GM18517 (cell line): ENCODE data around the gene PDSS2.

Experiments used
- ATAC-seq: cut with Tn5 transposase; IDR thresholded peaks from one replicate; pipeline ENCODE4 v1.9.1; 2021; ENCODE audit warnings: mild to moderate bottlenecking, moderate library complexity; ENCODE audit not compliant: unreplicated experiment

Gene PDSS2

DNA sequence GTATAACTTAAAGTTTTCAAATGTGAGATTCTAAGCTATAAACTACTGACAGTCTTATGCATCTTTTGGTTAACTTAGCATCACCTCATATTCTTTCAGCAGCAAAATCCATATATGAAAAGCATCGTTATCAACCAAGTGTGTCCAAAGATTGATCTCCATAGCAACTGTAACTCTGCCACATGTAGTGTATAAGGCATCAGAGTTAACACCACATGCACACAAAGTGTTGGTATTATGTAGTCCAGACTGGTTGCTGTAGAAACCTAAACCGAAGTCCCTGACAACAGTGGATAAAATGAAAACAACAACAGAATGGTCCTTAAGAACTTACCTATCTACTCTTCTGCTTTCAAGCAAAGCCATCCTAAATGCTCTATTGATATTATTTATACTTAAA is 39.6 kb downstream of the PDSS2 start:
- no peak for ATAC-seq

DNA sequence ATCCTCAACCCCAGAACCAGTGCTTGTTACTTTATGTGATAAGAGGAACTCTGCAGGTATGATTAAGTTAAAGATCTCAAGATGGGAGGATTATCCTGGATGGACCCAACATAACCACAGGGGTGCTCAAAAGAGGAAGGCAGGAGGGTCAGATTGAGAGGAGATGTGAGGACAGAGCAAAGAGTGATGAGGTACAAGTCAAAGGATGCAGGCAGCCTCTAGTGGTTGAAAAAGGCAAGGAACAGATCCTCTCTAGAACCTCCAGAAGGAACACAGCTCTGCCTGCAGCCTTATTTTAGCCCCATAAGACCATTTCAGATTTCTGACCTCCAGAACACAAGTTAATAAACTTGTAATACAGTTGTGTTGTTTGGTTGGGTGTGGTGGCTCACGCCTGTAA is 41.2 kb downstream of the PDSS2 start:
- ATAC-seq: no peak

DNA sequence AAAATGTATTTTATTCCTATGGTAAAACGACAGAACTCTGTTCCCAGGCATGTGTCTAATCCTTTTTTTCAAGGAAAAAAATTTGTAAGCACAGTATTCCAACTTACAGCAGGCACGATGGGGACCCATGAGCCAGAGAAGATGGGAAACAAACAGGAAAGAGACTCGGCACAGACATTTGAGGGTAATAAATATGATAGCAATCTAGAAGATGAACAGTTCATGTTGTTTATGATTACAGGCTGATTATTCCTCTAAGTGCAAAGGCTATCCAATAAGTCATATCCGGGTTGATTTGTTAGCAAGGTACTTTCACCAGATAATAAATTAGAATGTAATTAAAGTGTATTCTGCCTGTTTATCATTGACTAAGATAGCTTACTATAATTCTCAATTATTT is 43.2 kb downstream of the PDSS2 start:
- ATAC-seq: no peak

DNA sequence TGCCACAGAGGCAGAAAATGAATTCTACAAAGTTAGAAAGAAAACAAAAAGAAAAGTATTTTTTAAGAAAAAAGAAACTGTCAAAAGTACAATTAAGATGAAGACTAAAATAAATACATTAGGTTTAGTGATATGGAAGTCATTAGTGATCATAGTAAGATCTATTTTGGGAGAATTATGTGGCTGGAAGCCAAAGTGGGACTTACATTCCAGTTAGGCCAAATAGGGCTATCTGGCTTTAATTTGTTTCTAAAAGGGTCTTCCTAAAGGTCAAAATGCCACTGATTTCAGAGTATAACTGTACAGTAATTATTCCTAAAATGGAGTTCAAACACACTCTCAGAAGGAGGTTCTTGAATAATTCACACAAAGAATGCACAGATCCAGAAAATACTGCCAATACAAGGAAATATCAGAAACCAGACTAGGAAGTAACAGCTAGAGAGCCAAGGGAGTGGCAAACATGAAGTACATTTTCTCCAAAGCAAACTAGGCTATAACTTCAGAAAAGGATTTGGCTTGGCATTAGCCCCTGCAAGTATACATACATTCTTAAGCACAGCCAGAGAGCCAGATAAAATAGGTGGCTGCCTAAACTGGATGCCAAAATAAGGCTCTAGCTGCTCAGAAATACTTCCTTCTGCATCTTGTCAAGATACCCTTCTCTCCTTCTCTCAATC is 45.3 kb downstream of the PDSS2 start:
- no peak for ATAC-seq

DNA sequence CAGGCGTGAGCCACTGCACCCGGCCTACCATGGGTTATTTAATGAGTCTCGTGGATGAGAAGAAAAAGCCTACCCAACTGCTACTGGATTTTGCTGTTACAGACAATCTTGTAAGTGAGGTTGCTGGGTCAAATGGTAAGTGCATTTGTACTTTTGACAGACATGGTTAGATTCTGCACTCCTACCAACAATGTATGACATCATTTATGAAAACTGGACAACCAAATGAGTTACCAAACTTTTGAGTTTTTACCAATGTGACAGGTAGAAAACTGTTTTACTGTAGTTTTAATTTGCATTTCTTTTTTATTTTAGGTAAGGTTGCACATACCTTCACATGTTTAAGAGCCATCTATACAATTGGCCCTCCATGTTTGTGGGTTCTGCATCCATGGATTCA is 48.2 kb downstream of the PDSS2 start:
- ATAC-seq: no peak

DNA sequence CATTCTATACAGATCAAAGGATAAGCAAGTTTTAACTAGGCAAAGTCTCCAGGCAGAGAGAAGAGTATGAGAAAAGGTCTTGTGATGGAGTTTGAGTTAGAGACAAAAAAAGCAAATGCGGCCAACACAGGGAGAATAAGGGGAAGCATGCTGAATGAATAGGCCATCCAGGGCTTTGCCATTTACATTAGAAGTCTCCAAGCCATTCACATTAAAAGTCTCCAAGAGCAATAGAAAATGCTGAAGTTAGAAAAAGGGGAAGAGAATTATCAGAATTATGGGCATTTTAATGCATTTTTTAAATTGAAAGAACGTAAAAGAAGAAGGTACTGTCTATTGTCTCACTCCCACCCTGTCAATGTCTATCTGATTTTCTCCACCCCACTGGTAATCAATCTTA is 49.4 kb downstream of the PDSS2 start:
- no peak for ATAC-seq

DNA sequence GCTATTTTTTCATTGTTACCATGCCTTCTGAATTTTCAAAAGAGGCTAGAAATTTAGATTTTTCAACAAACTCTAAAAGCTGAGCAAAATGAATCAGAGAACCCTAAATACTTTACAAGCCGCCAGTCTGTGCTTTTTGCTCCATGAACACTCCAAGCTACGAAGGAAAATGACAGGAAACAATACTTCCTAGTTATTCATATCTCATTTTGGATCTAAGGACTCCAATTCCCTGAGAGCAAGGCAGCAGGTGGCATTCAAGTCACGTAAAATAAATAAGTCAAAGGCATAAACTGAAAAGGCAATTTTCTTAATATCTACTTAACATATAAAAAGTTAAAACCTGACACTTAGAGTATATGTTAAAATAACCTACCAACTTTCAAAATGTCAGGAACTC is 50.6 kb downstream of the PDSS2 start:
- no peak for ATAC-seq

DNA sequence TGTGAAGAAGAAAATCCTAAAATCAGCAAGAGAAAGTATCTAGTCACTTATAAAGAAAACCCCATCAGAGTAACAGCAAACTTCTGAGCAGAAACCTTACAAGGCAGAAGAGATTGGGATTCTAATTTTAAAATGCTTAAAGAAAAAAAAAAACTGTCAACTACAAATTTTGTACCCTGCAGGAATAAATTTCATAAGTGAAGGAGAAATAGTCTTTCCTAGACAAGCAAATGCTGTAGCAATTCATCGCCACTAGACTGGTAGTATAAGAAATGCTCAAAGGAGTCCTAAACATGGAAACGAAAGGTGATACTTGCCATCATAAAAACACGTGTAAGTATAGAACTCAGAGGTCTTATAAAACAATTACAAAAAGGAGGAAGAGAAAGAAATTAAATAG is 54.4 kb downstream of the PDSS2 start:
- no peak for ATAC-seq

DNA sequence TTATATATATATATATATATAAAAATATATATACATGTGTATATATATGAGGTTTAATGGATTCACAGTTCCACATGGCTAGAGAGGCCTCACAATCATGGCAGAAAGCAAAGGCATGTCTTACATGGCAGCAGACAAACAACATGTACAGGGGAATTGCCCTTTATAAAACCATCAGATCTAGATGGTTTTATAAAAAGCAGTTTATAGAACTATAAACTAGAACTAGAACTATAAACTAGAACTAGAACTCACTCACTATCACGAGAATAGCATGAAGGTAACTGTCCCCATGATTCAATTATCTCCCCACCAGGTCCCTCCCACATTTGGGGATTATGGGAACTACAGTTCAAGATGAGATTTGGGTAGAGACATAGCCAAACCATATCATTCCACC is 56.8 kb downstream of the PDSS2 start:
- ATAC-seq: no peak

DNA sequence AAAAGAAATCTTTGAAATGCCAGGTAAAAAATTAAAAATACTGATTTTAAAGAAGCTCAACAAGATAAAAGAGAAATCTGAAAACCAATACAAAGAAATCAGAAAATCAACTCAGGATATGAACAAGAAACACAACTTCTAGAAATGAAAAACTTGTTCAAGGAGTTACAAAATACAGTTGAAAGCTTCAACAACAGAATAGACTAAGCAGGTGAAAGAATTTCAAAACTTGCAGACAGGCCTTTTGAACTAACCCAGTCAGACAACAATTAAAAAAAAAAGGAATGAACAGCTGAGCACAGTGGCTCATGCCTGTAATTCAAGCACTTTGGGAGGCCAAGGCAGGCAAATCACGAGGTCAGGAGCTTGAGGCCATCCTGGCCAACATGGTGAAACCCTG is 57.8 kb downstream of the PDSS2 start:
- no peak for ATAC-seq

DNA sequence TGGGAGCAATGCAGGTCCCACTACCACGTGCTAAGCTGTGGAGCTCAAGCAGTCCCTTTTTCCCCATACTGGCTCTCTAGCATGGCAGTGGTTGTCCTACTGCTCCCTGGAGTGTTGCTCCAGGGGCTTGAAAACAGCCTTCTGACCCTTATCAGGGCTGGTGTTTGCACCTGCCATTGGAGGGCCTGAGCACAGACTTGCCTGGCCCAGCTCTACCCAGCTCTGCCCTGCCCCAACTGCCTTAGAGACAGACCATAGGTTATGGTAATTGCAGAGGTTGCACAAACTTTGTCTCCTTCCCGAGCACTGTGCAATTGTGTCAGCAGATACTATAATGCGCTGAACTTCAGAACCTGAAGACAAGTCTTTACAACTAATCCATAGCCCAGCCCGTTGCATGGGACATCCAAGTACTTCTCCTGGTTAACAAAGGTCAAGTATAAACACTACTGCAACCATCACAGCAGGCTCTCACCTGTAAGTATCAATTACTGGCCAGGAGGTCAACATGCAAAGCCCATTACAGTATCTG is 58.7 kb downstream of the PDSS2 start:
- no peak for ATAC-seq

DNA sequence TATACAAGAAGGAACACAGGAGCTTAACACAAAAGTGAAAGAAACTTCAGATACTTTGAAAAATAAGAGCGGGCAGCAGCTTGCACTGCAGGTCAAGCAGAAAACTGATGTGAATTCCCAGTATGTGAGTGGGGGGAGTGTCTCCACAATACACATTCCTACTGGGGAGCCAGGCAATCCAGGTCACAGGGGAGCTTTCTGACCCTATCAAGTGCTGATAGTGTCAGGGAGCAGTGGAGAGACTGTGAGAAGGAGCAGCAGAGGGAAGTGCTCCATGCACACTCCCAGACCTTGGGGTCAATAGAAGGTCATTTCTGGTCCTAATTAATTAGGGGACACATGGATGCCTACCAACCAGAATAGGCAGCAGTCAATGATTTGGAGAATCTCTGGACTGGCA is 59.4 kb downstream of the PDSS2 start:
- no peak for ATAC-seq

DNA sequence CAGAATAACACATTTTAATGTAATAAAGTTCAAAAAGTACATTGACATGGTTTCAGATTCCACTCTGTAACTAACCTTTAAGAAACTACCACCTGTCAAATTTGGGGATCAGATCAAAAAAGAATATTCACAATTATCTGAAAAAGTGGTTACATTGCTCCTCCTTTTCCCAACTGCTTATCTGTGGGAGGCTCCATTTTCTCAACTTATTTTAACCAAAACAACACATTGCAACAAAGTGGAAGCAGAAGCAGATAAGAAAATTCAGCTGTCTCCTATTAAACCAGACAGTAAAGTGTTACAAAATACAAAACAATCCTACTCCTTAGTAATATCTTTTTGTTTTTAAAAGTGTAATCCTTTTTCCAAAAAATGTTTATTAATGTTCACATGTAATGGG is 61.4 kb downstream of the PDSS2 start:
- ATAC-seq: no peak

DNA sequence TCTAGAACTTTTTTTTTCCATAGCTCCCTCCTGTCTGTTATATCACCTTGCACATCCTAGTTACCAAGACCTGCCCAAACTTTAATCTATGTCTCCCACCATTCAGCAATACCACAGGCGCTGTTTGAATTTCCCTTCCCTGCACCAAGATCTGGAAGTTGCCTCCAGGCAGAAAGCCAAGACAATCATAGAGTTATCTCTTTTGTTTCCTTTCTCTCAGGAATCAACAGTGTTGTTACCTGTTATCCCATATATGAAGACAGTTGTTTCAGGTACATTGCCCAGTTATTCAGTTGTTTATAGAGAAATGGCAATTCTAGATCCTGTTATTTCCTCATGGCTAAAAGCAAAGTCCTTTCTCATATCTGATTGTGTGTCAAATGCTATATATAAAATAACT is 63.2 kb downstream of the PDSS2 start:
- ATAC-seq: no peak

DNA sequence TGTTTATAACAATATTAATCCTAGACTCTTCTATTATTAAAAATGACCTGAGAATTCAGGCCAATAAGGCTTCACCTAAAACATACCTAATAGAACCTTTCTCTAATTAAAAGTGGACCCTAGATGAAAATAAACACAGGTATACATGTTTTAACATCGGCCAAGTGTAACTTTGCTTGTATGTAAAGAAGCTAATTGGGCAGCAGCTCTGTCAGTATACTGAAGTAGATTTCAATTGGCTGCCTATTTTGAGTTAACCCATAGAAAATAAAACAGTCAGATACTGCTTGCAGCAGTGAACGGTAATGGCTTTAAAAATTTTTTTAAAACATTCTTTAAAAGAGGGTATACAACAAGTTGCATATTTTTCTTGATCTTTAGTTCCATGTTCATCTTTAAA is 67.3 kb downstream of the PDSS2 start:
- ATAC-seq: no peak

DNA sequence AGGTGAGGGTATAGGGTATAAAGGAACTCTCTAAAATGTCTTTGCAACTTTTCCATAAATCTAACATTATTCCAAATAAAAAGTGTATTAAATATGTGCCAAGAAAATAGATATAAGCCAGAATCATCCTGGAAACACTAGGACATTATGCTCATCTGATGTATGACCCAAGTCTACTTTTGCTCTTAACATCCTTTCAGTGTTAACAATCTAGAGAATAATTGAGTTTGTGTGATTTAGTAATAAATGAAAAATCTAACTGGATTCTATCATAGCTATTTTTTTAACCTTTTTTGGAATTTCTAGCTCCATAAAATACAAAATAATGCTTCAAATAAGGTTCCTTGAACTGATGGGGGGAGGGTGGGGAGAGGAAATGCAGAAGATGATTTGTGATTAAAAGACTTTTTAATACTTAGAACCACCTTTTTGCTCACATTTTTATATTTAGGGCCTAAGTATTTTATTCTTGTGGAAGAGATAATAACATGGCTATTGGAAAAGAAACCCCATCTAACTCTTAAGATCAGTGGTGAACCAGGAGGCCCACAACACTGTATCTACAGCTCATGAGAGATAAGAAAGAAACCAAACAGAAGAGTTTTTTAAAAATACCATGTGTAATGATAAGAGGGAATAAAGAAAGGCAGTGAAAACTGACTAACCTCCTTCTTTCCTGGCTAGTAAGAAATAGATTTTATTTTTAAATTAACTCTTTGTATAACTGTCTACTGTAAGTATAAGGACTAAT is 68.5 kb downstream of the PDSS2 start:
- ATAC-seq: no peak

DNA sequence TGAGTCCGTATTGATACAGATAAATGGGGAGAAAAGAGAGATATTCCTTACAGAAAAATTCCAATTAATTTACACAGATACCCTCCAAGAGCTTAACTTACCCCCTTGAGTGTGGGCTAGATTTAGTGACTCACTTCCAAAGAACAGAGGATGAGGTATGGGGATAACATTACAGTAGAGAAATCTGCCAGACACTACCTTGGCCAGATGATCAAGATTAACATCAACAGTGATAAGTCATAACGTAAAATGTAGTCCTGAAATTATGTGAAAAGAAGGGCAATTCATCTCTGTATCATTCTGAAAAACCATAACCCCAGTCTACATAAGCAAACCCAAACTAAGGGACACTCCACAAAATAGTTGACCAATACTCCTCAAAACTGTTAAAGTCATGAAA is 69.3 kb downstream of the PDSS2 start:
- no peak for ATAC-seq

DNA sequence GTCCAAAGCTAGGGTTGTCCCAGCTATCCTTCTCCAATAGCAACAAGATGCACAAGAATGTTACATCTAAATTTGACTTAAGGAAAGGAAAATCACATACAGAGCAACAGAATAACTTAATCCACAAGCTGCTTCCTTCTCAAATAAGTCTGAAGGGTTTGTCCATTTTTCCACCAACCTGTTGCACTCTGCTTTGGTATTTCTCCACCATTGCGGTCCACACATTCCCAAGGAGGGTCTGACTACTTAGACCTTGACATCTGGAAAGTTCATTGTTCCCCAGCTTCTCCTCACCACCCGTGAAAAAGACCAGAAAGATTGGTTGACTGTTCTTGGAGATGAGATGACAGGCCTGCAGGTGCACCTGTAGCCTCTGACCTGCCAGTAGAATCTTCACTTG is 72.5 kb downstream of the PDSS2 start:
- no peak for ATAC-seq

DNA sequence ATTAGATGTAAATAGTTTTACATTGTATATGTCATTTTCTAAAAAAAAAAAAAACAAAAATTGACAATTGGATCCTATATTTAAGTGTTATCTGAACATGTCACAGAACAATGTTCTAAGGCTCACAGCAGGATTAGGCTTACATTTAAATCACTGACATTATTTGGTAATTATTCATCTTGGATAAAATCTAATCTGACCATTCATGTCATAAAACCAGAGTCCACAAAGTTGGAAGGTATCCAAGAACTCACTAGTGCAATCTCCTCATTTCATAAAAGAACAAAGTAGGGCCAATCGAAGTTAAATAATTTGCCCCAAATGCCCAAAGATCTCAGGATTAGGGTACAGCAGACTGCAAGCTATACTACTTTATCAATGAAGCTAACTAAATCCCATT is 73.0 kb downstream of the PDSS2 start:
- no peak for ATAC-seq

DNA sequence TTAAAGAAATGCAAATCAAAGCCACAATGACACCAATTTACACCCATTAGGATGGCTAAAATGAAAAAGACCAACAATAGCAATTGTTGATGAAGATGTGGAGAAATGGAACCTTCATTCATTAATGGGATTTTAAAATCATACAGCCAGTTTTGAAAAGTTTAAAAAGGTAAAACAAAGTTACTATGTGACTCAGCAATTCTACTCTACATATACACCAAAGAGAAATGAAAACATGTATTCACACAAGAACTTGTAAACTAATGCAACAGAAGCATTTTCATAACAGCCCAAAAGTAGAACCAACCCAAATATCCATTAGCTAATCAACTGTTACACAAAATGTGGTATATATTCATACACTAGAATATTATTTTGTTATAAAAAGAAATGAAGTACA is 75.7 kb downstream of the PDSS2 start:
- no peak for ATAC-seq

DNA sequence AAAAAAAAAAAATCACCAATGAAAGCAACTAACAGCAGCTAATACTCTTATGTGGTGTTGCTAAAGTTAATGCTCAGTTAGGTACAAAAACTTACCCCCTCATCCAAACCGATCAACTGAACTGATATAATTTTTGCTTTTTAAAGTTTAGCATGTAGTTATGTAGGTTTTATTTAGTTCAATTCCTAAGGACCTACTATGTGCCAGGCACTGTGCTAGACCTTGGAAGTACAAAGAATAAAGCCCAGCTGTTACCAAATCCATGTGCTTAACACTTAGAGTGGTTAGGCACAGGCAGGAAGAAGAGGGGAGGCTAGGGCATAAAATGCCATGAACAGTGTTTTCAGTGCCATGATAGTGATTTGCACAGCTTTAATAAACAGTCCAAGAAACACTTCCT is 85.1 kb downstream of the PDSS2 start:
- no peak for ATAC-seq

DNA sequence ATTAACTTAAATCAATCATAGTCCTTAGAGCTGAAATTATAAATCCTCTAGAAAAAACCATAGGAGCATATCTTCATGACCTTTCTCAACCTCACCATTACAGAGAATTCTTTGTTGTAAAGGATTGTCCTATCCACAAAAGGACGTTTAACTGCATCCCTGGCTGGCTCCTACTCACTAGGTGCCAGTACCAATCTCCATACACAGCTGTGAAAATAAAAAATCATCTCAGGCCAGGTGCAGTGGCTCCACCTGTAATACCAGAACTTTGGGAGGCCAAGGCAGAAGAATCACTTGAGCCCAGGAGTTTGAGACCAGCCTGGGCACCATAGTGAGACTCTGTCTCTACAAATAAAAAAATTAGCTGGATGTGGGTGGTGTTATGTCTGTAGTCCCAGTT is 89.9 kb downstream of the PDSS2 start:
- no peak for ATAC-seq

DNA sequence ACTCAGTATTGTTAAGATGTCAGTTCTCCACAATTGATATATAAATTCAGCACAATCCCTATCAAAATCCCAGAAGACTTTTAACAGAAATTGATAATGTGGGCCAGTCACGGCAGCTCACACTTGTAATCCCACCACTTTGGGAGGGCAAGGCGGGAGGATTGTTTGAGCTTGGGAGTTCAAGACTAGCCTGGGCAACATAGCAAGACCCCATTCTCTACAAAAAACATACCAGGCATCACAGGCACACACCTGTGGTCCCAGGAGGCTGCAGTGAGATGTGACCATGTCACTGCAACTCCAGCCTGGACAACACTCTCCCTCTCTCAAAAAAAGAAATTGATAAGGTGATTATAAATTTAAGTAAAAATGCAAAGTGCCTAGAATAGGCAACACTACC is 90.9 kb downstream of the PDSS2 start:
- ATAC-seq: no peak
